ENCODE results near the gene MRPS10. TPM values are rescaled to one million over a fixed set of nuclear protein-coding genes. Genes with fewer than 3 reads are reported as not detected.
A peak's percentile ranks its signal among the peaks of the same experiment; 100 is the strongest.
"Not testable (repeated sequence)": the region's sequence is repeated elsewhere in the genome, so short reads cannot be mapped to it uniquely, and the experiment has no call there.

MRPS10 gene
- polyA plus RNA-seq, 2 of the 4 experiments (the other 2 are of a cell fraction): 31.5 to 60.7 TPM

- Histone ChIP-seq H3K4me2 (peak overlapping the region; percentile 76), H3K4me1 (peaks cover 40% of the 10 kb centered on the region), H3K27ac (peak overlapping the region; percentile 11 to 68; a peak in 3 of 6 replicates), H3K9me3 (no peaks in the 10 kb centered on the region), H3K4me3 (no peak overlapping the region)
- WGBS (ENCODE audit: missing lambda C conversion rate): 17% methylated on average over 5 of the region's 8 CpGs
- POLR2A ChIA-PET: interaction anchor here (1.0 kb wide), 1 partner anchor 9 kb away, joined by 3 read pairs; no protein-coding TSS in a partner anchor
- DNase-seq (ENCODE audit: low read depth in 1 of 2, low spot score in 1 of 2): no peak
- peak; percentile 32 to 54; a peak in 3 of 6 replicates for ATAC-seq
- CTCF ChIA-PET: interaction anchor here (4.7 kb wide), 1 partner anchor 21 kb away, joined by 21 read pairs; no protein-coding TSS in a partner anchor
- TF ChIP-seq HDAC2 (IDR thresholded peaks at IDR 0.05): no peak
- TF ChIP-seq CHD4 (IDR thresholded peaks at IDR 0.05; ENCODE audit: borderline replicate concordance): no peak
- no peak for TF ChIP-seq USF2 (IDR thresholded peaks at IDR 0.05)
- no peak for TF ChIP-seq CBX8 (IDR thresholded peaks at IDR 0.05)
- TF ChIP-seq ZSCAN20 (CRISPR knock-in tag; IDR thresholded peaks at IDR 0.05): no peak
- no peak for TF ChIP-seq HOXB13 (CRISPR knock-in tag; IDR thresholded peaks at IDR 0.05; ENCODE audit: low read depth)
- no peak for TF ChIP-seq MAZ (IDR thresholded peaks at IDR 0.05; ENCODE audit: borderline replicate concordance, low read depth, low read length)
- no peak for TF ChIP-seq ATOH8 (CRISPR knock-in tag; IDR thresholded peaks at IDR 0.05; ENCODE audit: low read depth)
- TF ChIP-seq JUN (IDR thresholded peaks at IDR 0.05): no peak
- FAIRE-seq: no peak
Measured at GRCh38 chr6:42193491-42193894, 24.2 kb downstream of the MRPS10 start.

DNA sequence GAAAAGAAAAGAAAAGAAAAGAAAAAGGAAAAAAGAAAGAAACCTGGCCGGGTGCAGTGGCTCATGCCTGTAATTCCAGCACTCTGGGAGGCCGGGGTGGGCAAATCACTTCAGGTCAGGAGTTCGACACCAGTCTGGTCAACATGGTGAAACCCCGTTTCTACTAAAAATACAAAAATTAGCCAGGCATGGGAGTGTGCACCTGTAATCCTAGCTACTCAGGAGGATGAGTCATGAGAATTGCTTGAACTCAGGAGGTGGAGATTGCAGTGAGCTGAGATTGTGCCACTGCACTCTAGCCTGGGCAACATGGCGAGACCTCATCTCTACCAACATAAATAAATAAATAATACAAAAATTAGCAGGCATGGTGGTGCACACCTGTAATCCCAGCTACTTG, 25.3 kb downstream of the MRPS10 start:
- FAIRE-seq; ATAC-seq; H3K9me3 ChIP-seq; DNase-seq (ENCODE audit: low read depth in 1 of 2, low spot score in 1 of 2); H3K4me3 ChIP-seq; TF ChIP-seq FOSL2 (IDR thresholded peaks at IDR 0.05): not testable (repeated sequence)
- TF ChIP-seq FOSL2 (CRISPR knock-in tag; IDR thresholded peaks at IDR 0.05): peak; percentile 20; the same call in 1 of the 2 replicates
- CTCF ChIA-PET: interaction anchor here (0.9 to 4.7 kb wide), 2 partner anchors 22 to 116 kb away, joined by 4 to 21 read pairs; no protein-coding TSS in a partner anchor
- Histone ChIP-seq H3K27ac (peak overlapping the region in 1 of 2 experiments; percentile 53; a peak in 1 of 6 replicates), H3K4me2 (peak overlapping the region; percentile 76), H3K4me1 (peaks cover 29% of the 10 kb centered on the region)
- POLR2A ChIA-PET: interaction anchor here (0.7 kb wide), 1 partner anchor 279 kb away, joined by 12 read pairs; no protein-coding TSS in a partner anchor
- 62% methylated on average over 5 of the region's 5 CpGs for WGBS (ENCODE audit: missing lambda C conversion rate)

DNA sequence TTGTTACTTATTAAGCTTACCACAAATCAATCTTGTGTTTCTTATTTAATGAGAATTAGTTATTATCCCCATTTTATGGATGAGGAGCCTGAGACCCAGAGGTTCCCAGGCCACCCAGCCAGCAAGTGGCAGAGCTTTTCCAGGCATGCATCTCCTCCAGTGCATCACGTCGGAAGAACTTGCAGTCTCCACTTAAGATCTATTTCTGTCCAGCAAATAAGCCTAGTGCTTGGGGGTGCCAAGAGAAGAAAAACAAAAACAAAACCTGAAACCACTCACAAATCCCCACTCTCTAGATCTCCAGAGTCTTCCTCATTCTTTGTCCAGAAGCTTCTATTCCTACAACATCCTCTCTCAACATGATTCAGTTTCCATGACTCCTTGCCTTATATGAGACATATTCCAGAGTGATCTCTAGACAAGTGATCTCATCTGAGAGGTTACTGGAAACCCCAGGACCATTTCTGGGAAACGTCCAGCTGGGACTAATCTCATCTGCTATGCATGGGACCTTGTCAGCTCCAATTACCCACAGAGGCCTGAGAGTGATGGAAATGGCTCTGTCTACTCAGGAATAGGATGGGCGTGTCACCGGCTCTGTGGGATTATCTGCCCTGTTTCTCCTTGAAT, 27.0 kb downstream of the MRPS10 start:
- H3K27ac ChIP-seq: no peak overlapping the region

More for the DNA sequence above, 27.0 kb downstream of the MRPS10 start:
- Histone ChIP-seq H3K9me3 (no peaks in the 10 kb centered on the region), H3K4me1 (peaks cover 19% of the 10 kb centered on the region), H3K4me2 (no peak overlapping the region), H3K4me3 (no peak overlapping the region)
- CTCF ChIA-PET: interaction anchor here (0.6 to 0.9 kb wide), 4 partner anchors 12 to 403 kb away, joined by 3 read pairs; partner anchors contain the start of gene TOMM6
- POLR2A ChIA-PET: interaction anchor here (0.5 kb wide), 1 partner anchor 295 kb away, joined by 5 read pairs; the partner anchor contains the start of gene USP49
- ATAC-seq: no peak
- no peak for DNase-seq (ENCODE audit: low read depth in 1 of 2, low spot score in 1 of 2)
- 77% methylated on average over 5 of the region's 5 CpGs for WGBS (ENCODE audit: missing lambda C conversion rate)
- FAIRE-seq: no peak
- TF ChIP-seq HMGXB4 (CRISPR knock-in tag; IDR thresholded peaks at IDR 0.05; ENCODE audit: borderline replicate concordance): no peak
- no peak for TF ChIP-seq EP300 (IDR thresholded peaks at IDR 0.05)
- TF ChIP-seq PHF8 (IDR thresholded peaks at IDR 0.05; ENCODE audit: borderline replicate concordance, low read depth): no peak
- TF ChIP-seq CEBPB (IDR thresholded peaks at IDR 0.05): no peak
